ENCODE results near the gene RITA1. TPM values are rescaled to one million over a fixed set of nuclear protein-coding genes. Genes with fewer than 3 reads are reported as not detected.

Gene RITA1
- total and polyA plus RNA-seq, 4 donors: 10.6 to 18.1 (median 14.9) TPM

GRCh38 chr12:113174461-113175384 lies 10.8 kb upstream of the RITA1 start:
- no peaks in the 10 kb centered on the region for H3K4me1 ChIP-seq (ENCODE audit: control insufficient read depth in 4 of 4, insufficient read depth in 4 of 4, low read length in 3 of 4)
- H3K27ac ChIP-seq (ENCODE audit: low read depth in 1 of 2, low read length in 2 of 2): no peak overlapping the region
- H3K4me3 ChIP-seq (ENCODE audit: low read depth in 1 of 3, low read length in 3 of 3): no peak overlapping the region
- no peaks in the 10 kb centered on the region for H3K27me3 ChIP-seq (ENCODE audit: control insufficient read depth in 4 of 4, insufficient read depth in 4 of 4, low read length in 3 of 4)
- no peak overlapping the region for H3K9ac ChIP-seq (ENCODE audit: low read depth in 1 of 2, low read length in 2 of 2)
- TF ChIP-seq CTCF (IDR thresholded peaks at IDR 0.05; ENCODE audit: low read depth, low read length, missing input control) (peak; percentile 97), RAD21 (IDR thresholded peaks at IDR 0.05) (peak; percentile 84 to 90), JUND (IDR thresholded peaks at IDR 0.05) (no peak)
- peaks cover 20 to 80% (median 62%) of the 10 kb centered on the region in 4 donors for H3K36me3 ChIP-seq (ENCODE audit: control insufficient read depth in 4 of 4, insufficient read depth in 3 of 4, low read depth in 1 of 4, low read length in 3 of 4)
- 59% methylated on average over 32 of the region's 32 CpGs for WGBS
- H3K9me3 ChIP-seq (ENCODE audit: control insufficient read depth in 4 of 4, low read length in 3 of 4): no peaks in the 10 kb centered on the region
- peak; percentile 88 for DNase-seq (ENCODE audit: low spot score)

GRCh38 chr12:113179023-113179422 lies 6.5 kb upstream of the RITA1 start:
- Histone ChIP-seq H3K9me3 (ENCODE audit: control insufficient read depth in 4 of 4, low read length in 3 of 4) (no peaks in the 10 kb centered on the region), H3K4me3 (ENCODE audit: low read depth in 1 of 3, low read length in 3 of 3) (no peak overlapping the region), H3K27ac (ENCODE audit: low read depth in 1 of 2, low read length in 2 of 2) (no peak overlapping the region), H3K9ac (ENCODE audit: low read depth in 1 of 2, low read length in 2 of 2) (no peak overlapping the region), H3K27me3 (ENCODE audit: control insufficient read depth in 4 of 4, insufficient read depth in 4 of 4, low read length in 3 of 4) (no peaks in the 10 kb centered on the region), H3K4me1 (ENCODE audit: control insufficient read depth in 4 of 4, insufficient read depth in 4 of 4, low read length in 3 of 4) (peaks cover 0 to 11% (median 3%) of the 10 kb centered on the region in 4 donors), H3K36me3 (ENCODE audit: control insufficient read depth in 4 of 4, insufficient read depth in 3 of 4, low read depth in 1 of 4, low read length in 3 of 4) (peaks cover 11 to 51% (median 36%) of the 10 kb centered on the region in 4 donors)
- TF ChIP-seq NR2F2 (IDR thresholded peaks at IDR 0.05) (no peak), SP1 (IDR thresholded peaks at IDR 0.05) (no peak), HNF4G (IDR thresholded peaks at IDR 0.05) (no peak), RAD21 (IDR thresholded peaks at IDR 0.05) (no peak), JUND (IDR thresholded peaks at IDR 0.05) (no peak), FOXA2 (IDR thresholded peaks at IDR 0.05) (no peak), EGR1 (IDR thresholded peaks at IDR 0.05; ENCODE audit: low read depth in 2 of 2) (no peak), ZBTB33 (IDR thresholded peaks at IDR 0.05) (no peak), HNF4A (conservative IDR thresholded peaks at IDR 0.05) (no peak), CTCF (IDR thresholded peaks at IDR 0.05; ENCODE audit: low read depth, low read length, missing input control) (no peak), REST (IDR thresholded peaks at IDR 0.05) (no peak)
- DNase-seq (ENCODE audit: low spot score): no peak
- WGBS: 95% methylated on average over 14 of the region's 14 CpGs
